GM18507 (cell line): ENCODE results near the gene RXRB.
A peak's percentile ranks its signal among the peaks of the same experiment; 100 is the strongest.

Experiments used
- DNase-seq: peaks from one replicate; pipeline ENCODE4 v3.0.0; 2011; ENCODE audit warnings: low read depth; ENCODE audit not compliant: insufficient read length; ENCODE audit errors: extremely low spot score
- FAIRE-seq: peaks from 2 replicates; lab custom pipeline; 2011; peaks lifted over from hg19 to GRCh38; lab: Jason Lieb, UNC

Gene RXRB

GRCh38 chr6:33213166-33213988, 12.9 kb upstream of the RXRB start:
- FAIRE-seq (no peak), DNase-seq (no peak)

- no peak for FAIRE-seq
- no peak for DNase-seq
These were observed 12.3 kb upstream of the RXRB start for GRCh38 chr6:33212857-33213165.

GRCh38 chr6:33211666-33212422, 11.4 kb upstream of the RXRB start:
- no peak for DNase-seq
- no peak for FAIRE-seq

- FAIRE-seq, result no peak
- DNase-seq, result no peak
These were observed 10.7 kb upstream of the RXRB start for GRCh38 chr6:33211136-33211535.

- DNase-seq (no peak), FAIRE-seq (no peak)
These were observed 9.4 kb upstream of the RXRB start for GRCh38 chr6:33209856-33210255.

GRCh38 chr6:33208091-33208967, 7.9 kb upstream of the RXRB start, which contains the start of gene RING1:
Gene RING1 (plus strand): TSS chr6:33208500. CDS start chr6:33208823, 323 bp downstream.
- DNase-seq (peak; percentile 89), FAIRE-seq (peak; percentile 69)

- DNase-seq (no peak), FAIRE-seq (no peak)
These were observed 7.2 kb upstream of the RXRB start for GRCh38 chr6:33207552-33208090.

- no peak for DNase-seq
- FAIRE-seq, result no peak
These were observed 6.5 kb upstream of the RXRB start for GRCh38 chr6:33206864-33207551.

GRCh38 chr6:33206027-33206863, 5.8 kb upstream of the RXRB start:
- DNase-seq, result no peak
- FAIRE-seq, result no peak

- FAIRE-seq (no peak), DNase-seq (no peak)
These were observed 4.9 kb upstream of the RXRB start for GRCh38 chr6:33205191-33206026.

- peak; percentile 90 for DNase-seq
- FAIRE-seq, result peak; percentile 90
These were observed 4.1 kb upstream of the RXRB start, which contains the start of gene HSD17B8 for GRCh38 chr6:33204415-33205190. Gene HSD17B8 (plus strand): TSS chr6:33204655. CDS start chr6:33204669, 14 bp downstream.

- FAIRE-seq (no peak), DNase-seq (no peak)
These were observed 3.6 kb upstream of the RXRB start for GRCh38 chr6:33204165-33204414.

- FAIRE-seq, result no peak
These were observed 3.1 kb upstream of the RXRB start for GRCh38 chr6:33203443-33204164.

GRCh38 chr6:33202799-33203198, 2.3 kb upstream of the RXRB start:
- FAIRE-seq (no peak), DNase-seq (no peak)

More at GRCh38 chr6:33203443-33204164, 3.1 kb upstream of the RXRB start:
- DNase-seq, result no peak

- no peak for DNase-seq
- no peak for FAIRE-seq
These were observed 1.5 kb upstream of the RXRB start for GRCh38 chr6:33201935-33202334.

- DNase-seq (no peak), FAIRE-seq (no peak)
These were observed 681 bp upstream of the RXRB start for GRCh38 chr6:33201147-33201545.
